DMS79 treated with DMSO at 0.1 percent for 48 hours (cell line): ENCODE results near the gene NKD2.
"Not testable (repeated sequence)": the region's sequence is repeated elsewhere in the genome, so short reads cannot be mapped to it uniquely, and the experiment has no call there.

Experiments
- DNase-seq: peaks from one replicate; lab custom pipeline; 2025; lab: John Stamatoyannopoulos, UW

NKD2 gene

GRCh38 chr5:1057485-1058082 lies 49.0 kb downstream of the NKD2 start:
- no peak for DNase-seq

GRCh38 chr5:1058083-1058945 lies 49.7 kb downstream of the NKD2 start:
- no peak for DNase-seq

GRCh38 chr5:1058988-1059883 lies 50.6 kb downstream of the NKD2 start:
- DNase-seq, result no peak

GRCh38 chr5:1059884-1060263 lies 51.3 kb downstream of the NKD2 start:
- DNase-seq, result no peak

- DNase-seq, result no peak
Observed at GRCh38 chr5:1060535-1060981, 52.0 kb downstream of the NKD2 start.

- DNase-seq, result not testable (repeated sequence)
Observed at GRCh38 chr5:1061292-1061691, 52.7 kb downstream of the NKD2 start.

- DNase-seq, result no peak
Observed at GRCh38 chr5:1061916-1062315, 53.3 kb downstream of the NKD2 start.

GRCh38 chr5:1062761-1063568 lies 54.4 kb downstream of the NKD2 start:
- no peak for DNase-seq

- DNase-seq, result no peak
Observed at GRCh38 chr5:1063661-1064382, 55.2 kb downstream of the NKD2 start.

- no peak for DNase-seq
Observed at GRCh38 chr5:1064383-1065142, 56.0 kb downstream of the NKD2 start.

- DNase-seq, result no peak
Observed at GRCh38 chr5:1065143-1065750, 56.6 kb downstream of the NKD2 start.

GRCh38 chr5:1065891-1066650 lies 57.5 kb downstream of the NKD2 start:
- no peak for DNase-seq

- no peak for DNase-seq
Observed at GRCh38 chr5:1066676-1067075, 58.1 kb downstream of the NKD2 start.

- no peak for DNase-seq
Observed at GRCh38 chr5:1067141-1068121, 58.8 kb downstream of the NKD2 start.

GRCh38 chr5:1068204-1068894 lies 59.7 kb downstream of the NKD2 start:
- no peak for DNase-seq

- no peak for DNase-seq
Observed at GRCh38 chr5:1068895-1069719, 60.5 kb downstream of the NKD2 start.
